GM12878 (cell line): ENCODE measurements around the gene TBC1D30.

ENCODE experiments used
- CTCF ChIP-seq, 3 experiments: IDR thresholded peaks in 2 of 3; conservative IDR thresholded peaks in 1 of 3; 2 replicates each; pipeline ENCODE4 v1.5.1; 2011; ENCODE audit warnings: low read depth in 3 of 3, low read length in 3 of 3, mild to moderate bottlenecking in 3 of 3, control low read depth in 2 of 3, moderate library complexity in 2 of 3, inconsistent platforms in 1 of 3, mixed read lengths in 1 of 3; ENCODE audit not compliant: control insufficient read depth in 2 of 3, insufficient read depth in 1 of 3; ENCODE audit errors: extremely low read depth in 1 of 3
- EZH2 ChIP-seq: IDR thresholded peaks from 2 replicates; pipeline ENCODE4 v1.6.1; 2012; ENCODE audit warnings: low read depth, mild to moderate bottlenecking, control low read depth, inconsistent platforms, low read length, borderline replicate concordance; ENCODE audit not compliant: control insufficient read depth
- NBN ChIP-seq: fragments of 450-650 bp; IDR thresholded peaks from 2 replicates; pipeline ENCODE4 v1.6.1; 2016
- POLR2A ChIP-seq: IDR thresholded peaks from 2 replicates; pipeline ENCODE4 v1.6.1; 2011; ENCODE audit warnings: low read depth, mild to moderate bottlenecking, low read length
- POLR2AphosphoS5 ChIP-seq: IDR thresholded peaks from 2 replicates; pipeline ENCODE4 v1.6.1; 2011; ENCODE audit warnings: mild to moderate bottlenecking, low read length, inconsistent platforms
- SPI1 ChIP-seq: IDR thresholded peaks from 2 replicates; pipeline ENCODE4 v1.6.1; 2011; ENCODE audit warnings: low read depth, mild to moderate bottlenecking, low read length, moderate library complexity, borderline replicate concordance; ENCODE audit not compliant: insufficient read depth
- TARDBP ChIP-seq: IDR thresholded peaks from 2 replicates; pipeline ENCODE4 v1.6.1; 2016; ENCODE audit warnings: borderline replicate concordance

DNA sequence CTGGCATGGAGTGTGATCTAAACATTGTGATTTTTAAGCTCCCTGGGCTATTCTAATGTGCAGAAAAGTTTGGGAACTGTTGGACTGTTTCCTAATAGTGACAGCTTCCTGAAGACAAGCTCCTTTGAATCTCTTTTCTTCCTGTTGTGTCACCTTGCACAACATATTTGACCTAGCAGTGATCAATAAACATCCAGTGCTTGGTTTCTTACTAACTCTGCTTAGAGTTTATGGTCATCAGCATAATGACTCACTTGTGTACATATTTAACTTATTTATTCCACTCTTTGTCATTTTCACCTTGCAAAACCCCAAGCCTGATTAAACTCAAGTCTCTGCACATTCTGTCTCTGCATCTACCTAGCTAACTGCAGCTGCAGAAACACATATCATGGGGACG is 27.3 kb upstream of the TBC1D30 start:
- TF ChIP-seq EZH2: no peak
- no peak for TF ChIP-seq SPI1
- no peak for TF ChIP-seq CTCF (IDR thresholded peaks at IDR 0.05 in 2 of 3, conservative IDR thresholded peaks at IDR 0.05 in 1 of 3; ENCODE audit: control insufficient read depth in 2 of 3, extremely low read depth in 1 of 3, insufficient read depth in 1 of 3, low read depth in 3 of 3, low read length in 3 of 3)
- no peak for TF ChIP-seq POLR2A
- TF ChIP-seq TARDBP: no peak
- no peak for TF ChIP-seq POLR2AphosphoS5
- TF ChIP-seq NBN: no peak
